ENCODE data around the gene PMEL. TPM values are rescaled to one million over a fixed set of nuclear protein-coding genes. Genes with fewer than 3 reads are reported as not detected.
"Not testable (repeated sequence)": the region's sequence is repeated elsewhere in the genome, so short reads cannot be mapped to it uniquely, and the experiment has no call there.

Gene PMEL
- polyA plus RNA-seq, 1 donor: 2.0 TPM

GRCh38 chr12:55982319-55982936 is 16.6 kb upstream of the PMEL start:
- no peak for DNase-seq

DNA sequence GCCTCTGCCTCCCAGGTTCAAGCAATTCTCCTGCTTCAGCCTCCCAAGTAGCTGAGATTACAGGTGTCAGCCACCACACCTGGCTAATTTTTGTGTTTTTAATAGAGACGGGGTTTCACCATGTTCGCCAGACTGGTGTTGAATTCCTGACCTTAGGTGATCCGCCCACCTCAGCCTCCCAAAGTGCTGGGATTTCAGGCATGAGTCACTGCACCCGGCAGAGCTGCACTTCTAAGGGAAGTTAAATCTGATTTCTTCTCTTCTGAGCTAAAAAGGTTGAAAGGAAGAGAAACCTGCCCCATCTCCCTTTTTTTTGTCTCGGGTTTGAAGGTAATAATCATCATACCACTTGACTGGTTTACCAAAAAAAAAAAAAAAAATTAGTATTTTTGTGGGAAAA is 16.0 kb upstream of the PMEL start:
- DNase-seq: not testable (repeated sequence)

GRCh38 chr12:55979069-55979468 is 13.2 kb upstream of the PMEL start:
- no peak for DNase-seq

- DNase-seq: no peak
Measured at GRCh38 chr12:55978393-55978792, 12.6 kb upstream of the PMEL start.

DNA sequence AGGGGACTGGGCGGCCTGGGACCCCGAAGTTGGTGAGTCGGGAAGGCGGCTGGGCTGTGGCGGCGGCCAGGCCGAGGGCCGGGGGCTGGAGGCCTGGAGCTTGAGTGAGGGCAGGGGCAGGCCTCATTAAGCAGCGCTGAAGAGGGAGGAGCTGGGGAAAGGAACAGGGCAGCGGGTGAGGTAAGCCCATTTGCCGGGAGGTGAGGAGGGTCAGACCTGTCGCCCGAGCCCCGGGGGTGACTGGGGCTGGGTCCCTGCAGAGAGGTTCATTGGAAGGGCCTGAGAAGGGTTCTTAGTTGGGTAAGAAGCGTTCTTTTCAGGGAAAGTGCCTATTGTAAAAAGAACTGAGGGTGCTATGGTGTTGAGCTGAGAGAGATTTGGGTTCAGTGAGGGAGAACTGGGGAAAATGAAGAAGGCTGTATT is 8.5 kb upstream of the PMEL start:
- DNase-seq: no peak

DNA sequence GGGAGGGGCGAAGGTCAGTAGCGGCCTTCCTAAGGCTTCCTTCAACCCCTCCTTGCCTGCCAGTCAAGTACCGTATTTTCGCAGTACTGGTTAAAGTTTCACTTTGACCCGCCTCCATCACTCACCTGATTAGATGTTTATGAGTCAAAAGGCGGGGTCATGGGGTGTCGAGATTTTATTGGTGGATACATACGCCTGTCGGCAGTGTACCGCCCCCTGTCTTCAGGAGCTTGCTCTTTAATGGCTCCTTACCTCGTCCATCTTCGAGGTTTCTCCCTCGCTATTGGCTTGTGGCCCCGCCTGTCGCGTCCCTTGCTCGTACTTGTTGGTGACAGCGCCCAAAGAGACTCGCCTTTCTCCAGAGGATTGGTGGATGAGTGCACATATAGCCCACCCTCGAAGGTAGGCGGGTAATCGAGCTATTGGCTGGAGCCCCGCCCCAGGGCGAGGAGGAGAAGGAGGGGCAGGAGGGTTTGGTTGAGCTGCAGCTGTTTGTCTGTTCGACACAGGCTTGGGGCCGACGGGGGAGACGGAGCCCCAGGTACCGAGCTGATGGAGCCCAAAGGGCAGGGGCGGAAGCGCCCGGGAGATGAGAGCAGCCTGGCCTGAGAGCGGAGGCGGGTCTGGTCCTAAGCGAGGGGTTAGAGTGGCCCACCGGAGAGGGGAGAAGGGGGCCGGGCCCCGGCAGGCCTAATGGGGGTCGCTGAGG is 7.9 kb upstream of the PMEL start, which contains the start of gene RAB5B:
Gene RAB5B, plus strand, starts transcription at position 480 of the 709 bp plus-strand sequence. CDS start 12,883 bp downstream, outside the sequence.
- peak; percentile 99 for DNase-seq

DNA sequence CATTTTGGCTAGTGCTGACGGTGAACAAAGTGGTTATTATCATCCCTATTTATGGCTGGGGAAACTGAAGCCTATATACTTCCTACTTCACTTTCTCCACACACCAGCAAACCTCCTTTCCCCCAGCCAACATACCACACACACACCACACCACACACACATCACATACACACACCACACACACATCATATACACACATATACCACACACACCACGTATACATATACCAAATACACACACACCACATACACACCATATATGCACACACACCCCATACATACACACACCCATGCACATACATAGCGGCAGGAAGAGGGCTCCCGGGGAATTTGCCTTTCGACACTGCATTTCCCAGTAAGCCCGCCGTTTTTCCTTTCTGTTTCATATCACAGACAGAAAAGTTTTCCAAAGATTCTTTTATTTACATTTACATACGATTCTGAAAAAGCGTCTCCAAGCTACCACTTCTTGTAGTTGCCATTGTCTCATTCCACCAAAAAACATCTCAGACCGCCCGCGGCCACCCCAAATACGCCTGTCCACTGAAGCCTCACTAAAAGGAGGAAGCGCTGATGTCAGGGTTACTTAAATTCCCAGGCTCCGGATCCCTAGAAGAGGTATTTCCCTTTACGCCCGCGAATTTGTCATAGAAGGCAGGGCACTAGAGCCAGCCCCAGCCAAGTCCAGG is 7.2 kb upstream of the PMEL start:
- peak; percentile 21 for DNase-seq

DNA sequence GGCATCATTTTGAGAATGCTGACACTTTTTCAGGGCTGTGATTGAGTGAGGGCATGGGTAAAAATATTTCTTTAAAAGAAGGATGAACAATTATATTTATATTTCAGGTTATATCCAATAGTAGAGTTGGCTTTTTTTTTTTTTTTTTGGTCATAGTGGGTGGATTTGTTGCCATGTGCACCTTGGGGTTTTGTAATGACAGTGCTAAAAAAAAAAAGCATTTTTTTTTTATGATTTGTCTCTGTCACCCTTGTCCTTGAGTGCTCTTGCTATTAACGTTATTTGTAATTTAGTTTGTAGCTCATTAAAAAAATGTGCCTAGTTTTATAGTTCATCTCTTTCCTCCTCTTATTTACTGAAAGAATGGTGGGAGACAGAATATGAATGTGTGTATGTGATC is 6.6 kb upstream of the PMEL start:
- no peak for DNase-seq

- DNase-seq: no peak
Measured at GRCh38 chr12:55972042-55972441, 6.2 kb upstream of the PMEL start.

GRCh38 chr12:55970775-55971174 is 4.9 kb upstream of the PMEL start:
- no peak for DNase-seq

- no peak for DNase-seq
Measured at GRCh38 chr12:55969356-55969755, 3.5 kb upstream of the PMEL start.

DNA sequence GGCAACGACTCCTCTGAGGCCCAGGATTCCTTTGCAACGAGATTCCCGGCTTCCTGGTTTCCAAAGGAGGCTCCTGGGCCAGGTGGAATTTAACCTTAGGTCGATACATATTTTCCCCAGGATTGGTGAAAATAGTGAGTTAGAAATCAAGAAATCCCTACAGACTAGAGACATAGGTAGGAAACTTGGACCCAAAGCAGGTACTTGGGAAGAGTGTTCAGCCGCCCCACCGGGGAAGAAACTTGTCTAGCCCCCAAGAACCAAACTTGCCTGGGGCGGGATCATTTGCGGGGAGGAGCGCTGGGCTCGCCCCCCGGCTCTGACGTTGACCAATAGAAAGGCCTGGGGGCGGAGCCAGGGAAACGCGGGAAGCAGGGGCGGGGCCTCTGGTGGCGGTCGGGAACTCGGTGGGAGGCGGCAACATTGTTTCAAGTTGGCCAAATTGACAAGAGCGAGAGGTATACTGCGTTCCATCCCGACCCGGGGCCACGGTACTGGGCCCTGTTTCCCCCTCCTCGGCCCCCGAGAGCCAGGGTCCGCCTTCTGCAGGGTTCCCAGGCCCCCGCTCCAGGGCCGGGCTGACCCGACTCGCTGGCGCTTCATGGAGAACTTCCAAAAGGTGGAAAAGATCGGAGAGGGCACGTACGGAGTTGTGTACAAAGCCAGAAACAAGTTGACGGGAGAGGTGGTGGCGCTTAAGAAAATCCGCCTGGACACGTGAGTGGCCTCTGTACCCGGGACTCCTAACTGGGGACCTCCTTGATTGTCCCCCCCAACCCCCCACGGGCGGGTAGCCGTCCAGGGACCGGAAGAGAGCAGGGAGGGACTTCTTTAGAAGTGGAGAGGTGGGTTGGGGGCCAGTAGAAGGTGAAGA is 803 bp upstream of the PMEL start, which contains the start of gene CDK2:
Gene CDK2, plus strand, starts transcription at position 423 of the 874 bp plus-strand sequence. Its CDS starts 179 bp downstream, at position 602.
- peak; percentile 94 for DNase-seq

GRCh38 chr12:55965240-55965639 is 602 bp downstream of the PMEL start:
- no peak for DNase-seq

DNA sequence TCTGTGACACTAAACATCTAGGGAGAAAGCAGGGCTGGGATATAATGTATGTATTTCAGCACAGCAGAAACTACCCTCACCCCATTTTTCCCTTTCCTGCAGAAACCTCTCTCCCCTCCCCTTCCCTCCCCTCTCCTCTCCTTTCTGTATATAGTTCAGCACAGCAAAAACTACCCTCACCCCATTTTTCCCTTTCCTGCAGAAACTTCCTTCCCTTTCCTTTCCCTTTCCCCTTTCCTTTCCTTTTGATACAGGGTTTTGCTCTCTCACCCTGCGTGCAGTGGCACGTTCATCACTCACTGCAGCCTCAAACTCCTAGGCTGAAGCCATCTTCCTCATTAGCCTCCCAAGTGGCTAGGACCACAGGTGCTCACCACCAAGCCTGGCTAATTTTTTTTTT is 2.1 kb downstream of the PMEL start:
- DNase-seq: no peak

- no peak for DNase-seq
Measured at GRCh38 chr12:55957106-55957859, 8.6 kb downstream of the PMEL start.

DNA sequence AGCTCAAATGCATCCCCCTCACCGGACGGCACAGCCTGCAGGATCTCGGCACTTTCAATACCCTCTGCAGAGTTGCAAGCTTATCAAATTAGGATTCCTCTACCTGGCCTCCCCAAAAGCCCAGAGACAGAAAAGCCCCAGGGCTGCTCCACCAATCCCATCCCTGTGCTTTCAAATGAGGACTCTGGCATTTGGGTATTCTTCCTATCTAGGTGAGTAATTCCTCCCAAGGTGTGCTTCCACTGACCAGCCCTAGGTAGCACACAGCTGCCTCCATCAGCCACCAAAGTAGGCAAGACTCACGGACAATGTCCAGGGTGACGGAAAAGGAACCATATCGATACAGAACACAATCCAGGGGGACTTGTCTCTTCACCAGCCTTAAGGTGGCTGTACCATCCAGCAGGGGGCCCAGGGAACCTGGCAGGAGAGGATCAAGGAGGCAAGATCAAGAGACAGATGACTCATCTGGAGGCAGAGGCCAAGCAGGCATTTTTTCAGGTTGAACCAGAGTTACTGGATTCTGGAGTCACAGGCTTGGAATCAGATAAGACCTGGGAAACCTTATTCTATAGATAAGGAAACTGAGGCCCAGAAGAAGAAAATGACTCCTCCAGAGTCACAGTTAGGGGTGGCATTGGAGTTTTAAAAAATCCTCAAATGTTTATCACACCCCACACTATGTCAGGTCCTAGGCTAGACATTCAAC is 9.9 kb downstream of the PMEL start:
- no peak for DNase-seq

DNA sequence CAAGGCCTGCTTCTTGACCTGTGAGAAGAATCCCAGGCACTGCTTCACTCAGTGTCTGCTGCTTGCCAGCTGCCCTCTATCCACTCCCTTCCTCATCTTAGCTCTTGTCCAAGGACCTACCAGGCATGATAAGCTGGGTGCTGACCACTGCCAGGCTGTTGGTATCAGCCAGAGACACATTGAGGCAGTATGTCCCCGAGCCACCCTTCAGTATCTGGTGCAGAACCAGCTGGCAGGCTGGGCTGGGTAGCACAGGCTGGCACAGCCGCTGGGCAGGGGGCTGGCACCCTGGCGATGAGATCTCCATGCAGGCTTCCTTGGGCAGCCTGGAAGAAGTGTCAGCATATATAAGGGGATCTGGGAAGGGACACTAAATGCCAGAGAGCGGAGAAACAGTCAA is 10.5 kb downstream of the PMEL start:
- DNase-seq: no peak

DNA sequence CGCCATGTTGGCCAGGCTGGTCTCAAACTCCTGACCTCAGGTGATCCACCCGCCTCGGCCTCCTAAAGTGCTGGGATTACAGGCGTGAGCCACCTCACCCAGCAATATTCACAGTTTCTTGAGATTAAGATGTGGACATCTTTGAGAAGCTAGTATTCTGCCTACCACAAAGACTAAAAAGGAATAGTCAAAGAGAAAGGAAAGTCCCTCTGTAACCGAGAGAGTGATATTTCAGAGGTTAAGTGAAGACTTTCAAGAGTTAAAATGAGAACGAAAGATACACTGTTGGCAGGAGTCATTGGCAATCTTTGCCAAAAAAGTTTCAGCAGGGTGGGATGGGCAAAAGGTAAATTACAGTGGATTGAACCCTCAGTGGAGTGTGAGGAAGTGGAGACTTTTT is 19.3 kb downstream of the PMEL start:
- DNase-seq: no peak

- DNase-seq: no peak
Measured at GRCh38 chr12:55942577-55943136, 23.2 kb downstream of the PMEL start.

DNA sequence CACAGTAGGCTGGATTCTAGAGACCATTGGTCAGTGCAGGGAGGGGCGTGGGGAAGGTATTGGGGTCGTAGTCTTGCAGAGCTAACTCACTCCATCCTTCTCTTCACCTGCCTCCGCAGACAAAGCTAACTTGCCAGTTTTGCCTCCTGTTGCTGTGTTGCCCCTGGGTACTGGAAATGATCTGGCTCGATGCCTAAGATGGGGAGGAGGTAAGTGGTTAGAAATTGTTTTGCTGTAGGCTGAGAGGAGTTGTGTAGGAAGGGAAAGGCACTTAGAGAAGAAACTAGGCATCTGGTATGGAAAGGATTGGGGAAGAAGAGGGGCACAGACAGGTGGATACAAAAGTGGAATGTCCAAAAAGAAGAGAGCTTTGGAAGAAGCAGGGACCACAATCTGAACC is 23.8 kb downstream of the PMEL start:
- DNase-seq: no peak
